Fibroblast of skin of right biceps (primary cell): ENCODE measurements around the gene JMJD8.

ENCODE experiments used
- DNase-seq: peaks from one replicate; pipeline ENCODE4 v3.0.0-alpha.2; 2013

Gene JMJD8

DNA sequence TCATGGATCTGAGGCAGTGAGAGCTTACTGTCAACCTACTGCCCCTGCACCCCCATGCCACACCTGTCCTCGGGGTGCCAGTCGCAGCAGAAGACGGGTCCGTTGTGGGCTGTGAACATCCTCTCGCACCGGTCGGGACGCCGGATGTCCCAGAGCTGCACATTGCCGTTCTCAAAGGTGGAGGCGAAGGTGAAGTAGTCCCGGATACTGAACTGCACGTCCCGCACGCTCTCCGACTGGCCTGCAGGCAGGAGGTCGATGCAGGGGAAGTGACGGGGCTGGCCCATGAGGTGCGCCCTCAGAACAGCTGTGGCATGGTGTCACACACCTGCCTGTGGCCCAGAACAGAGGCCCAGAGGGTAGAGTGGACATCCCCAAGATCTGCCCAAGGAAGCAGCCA lies 3.4 kb upstream of the JMJD8 start:
- no peak for DNase-seq

- no peak for DNase-seq
Measured at GRCh38 chr16:686459-687260, 2.5 kb upstream of the JMJD8 start.

DNA sequence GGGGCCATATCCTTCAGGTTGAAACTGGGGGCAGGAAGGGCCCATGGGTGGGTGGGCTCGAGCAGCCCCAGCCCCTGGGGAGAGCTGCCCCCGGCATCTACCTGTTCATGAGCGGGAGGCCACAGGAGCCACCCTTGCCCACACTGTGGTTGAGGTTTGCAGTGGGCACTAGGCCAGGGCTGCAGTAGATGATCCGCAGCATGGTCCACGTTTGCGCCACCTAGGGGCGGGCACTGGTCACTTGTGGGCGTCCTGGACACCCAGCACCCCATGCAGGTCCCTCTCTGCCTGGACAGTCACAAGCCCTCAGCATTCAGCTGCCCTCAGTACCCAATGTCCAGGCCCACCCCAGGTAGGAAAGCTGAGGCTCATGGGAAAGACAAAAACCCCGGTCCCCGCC lies 1.8 kb upstream of the JMJD8 start:
- peak; percentile 39 for DNase-seq

- DNase-seq, result no peak
Measured at GRCh38 chr16:684961-685696, 995 bp upstream of the JMJD8 start.

DNA sequence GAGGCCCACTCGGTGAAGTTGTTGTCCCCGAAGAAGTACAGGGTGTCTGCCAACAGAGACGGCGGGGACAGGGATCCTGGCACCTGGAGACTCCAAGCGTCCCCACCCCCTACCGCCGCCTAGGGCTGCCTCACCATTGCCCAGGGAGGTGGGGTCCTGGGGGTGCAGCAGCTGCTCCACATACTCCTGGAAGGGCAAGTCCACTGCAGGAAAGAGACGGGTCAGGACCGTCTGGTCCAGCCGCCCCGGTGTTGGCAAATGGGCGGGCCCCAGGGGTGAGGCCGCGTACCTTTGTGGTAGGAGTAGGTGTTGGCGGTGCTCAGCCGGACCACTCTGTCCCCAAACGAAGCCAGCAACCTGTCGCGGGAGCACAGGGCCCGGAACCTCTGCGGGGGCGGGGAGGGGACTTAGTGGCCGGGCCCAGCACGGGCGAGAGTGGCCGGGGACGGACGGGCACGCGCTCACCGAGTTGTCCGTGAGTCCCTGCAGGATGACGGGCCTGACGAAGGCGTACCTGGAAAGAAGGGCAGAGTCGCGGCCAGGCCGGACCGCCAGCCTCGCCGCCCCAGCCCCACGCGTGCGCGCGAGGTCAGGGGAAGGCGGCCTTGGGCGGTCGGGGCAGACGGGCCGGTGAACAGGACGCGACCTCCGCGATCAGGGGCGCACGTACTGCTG lies 601 bp downstream of the JMJD8 start:
- no peak for DNase-seq

DNA sequence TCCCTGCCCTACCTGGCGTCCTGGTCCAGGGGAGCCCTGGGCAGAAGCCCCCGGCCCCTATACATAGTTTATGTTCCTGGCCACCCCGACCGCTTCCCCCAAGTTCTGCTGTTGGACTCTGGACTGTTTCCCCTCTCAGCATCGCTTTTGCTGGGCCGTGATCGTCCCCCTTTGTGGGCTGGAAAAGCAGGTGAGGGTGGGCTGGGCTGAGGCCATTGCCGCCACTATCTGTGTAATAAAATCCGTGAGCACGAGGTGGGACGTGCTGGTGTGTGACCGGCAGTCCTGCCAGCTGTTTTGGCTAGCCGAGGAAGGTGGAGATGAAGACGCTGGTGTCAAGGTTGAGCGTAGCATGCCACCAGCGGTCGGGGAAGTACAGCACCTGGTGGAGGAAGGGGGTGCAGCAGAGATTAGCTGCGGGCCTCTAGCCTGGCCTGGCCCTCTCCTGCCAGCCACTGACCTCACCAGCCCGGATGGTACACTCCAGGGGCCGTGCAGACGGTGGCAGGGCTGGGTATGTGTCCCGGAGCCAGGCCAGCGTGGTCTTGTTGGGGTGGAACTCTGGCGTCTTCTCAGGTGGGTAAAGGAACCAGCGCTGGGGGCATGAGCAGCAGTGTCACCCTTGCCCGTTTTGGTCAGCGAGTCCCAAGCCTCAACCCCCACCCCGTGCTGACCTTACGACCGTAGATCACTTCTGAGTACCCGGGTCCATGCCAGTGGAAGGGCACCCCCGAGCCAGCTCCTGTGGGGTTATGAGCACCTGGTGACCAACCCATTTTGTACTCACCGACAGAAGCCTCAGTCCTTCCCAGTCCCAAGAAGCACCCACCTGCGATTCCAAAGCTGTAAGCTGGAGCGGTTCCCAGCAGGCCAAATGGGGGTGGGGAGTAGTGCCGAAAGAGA lies 1.4 kb downstream of the JMJD8 start:
- no peak for DNase-seq

DNA sequence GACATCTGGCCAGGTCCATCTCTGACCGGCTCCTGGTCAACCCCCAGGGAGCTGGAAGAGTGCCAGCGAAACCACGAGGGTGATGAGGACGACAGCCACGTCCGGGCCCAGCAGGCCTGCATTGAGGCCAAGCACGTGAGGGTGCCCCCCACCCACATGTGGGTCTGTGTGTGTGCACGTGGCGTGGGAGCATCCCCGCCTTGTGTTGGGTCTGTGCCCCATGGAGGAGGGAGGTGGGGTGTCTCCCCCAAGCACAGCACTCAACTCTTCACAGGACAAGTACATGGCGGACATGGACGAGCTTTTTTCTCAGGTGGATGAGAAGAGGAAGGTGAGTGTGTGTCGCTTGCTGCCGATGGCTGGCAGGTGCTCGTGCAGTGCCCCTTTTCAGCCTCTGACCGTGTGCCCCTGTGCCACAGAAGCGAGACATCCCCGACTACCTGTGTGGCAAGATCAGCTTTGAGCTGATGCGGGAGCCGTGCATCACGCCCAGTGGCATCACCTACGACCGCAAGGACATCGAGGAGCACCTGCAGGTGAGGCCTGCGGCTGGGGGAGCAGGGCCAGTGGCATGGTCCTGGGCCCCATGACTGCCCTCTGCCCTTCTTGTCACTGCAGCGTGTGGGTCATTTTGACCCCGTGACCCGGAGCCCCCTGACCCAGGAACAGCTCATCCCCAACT lies 2.2 kb downstream of the JMJD8 start:
- no peak for DNase-seq

- peak; percentile 30 for DNase-seq
Measured at GRCh38 chr16:680967-681745, 3.0 kb downstream of the JMJD8 start.

GRCh38 chr16:680625-680945 lies 3.5 kb downstream of the JMJD8 start:
- DNase-seq, result no peak

- DNase-seq, result peak; percentile 85
Measured at GRCh38 chr16:679814-680624, 4.1 kb downstream of the JMJD8 start, which contains the start of gene STUB1. Gene STUB1 (plus strand): TSS chr16:680410. CDS start chr16:680526, 116 bp downstream.

- peak; percentile 65 for DNase-seq
Measured at GRCh38 chr16:678858-679813, 5.0 kb downstream of the JMJD8 start.

GRCh38 chr16:678209-678857 lies 5.8 kb downstream of the JMJD8 start:
- no peak for DNase-seq

DNA sequence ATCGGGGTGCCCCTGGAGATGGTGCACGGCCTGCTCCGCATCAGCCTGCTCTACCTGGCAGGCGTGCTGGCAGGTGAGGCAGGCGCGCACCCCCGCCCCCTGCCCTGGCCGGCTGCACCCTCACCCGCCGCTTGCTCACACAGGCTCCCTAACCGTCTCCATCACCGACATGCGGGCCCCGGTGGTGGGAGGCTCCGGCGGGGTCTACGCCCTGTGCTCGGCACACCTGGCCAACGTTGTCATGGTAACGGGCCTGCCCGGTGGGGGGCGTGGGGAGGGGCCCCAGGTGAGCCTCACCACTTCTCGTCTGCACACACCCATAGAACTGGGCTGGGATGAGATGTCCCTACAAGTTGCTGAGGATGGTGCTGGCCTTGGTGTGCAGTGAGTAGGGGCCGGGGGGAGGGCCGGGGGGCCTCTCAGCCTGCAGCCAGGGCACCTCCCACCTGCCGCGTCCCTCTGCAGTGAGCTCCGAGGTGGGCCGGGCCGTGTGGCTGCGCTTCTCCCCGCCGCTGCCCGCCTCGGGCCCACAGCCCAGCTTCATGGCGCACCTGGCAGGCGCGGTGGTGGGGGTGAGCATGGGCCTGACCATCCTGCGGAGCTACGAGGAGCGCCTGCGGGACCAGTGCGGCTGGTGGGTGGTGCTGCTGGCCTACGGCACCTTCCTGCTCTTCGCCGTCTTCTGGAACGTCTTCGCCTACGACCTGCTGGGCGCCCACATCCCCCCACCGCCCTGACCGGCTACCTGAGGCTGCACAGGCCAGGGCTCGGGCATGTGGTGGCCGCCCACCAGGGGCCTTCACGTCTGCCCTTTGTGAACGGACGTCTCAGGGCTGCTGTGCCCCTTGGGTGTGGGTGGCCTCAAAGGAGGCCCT lies 6.6 kb downstream of the JMJD8 start:
- no peak for DNase-seq

DNA sequence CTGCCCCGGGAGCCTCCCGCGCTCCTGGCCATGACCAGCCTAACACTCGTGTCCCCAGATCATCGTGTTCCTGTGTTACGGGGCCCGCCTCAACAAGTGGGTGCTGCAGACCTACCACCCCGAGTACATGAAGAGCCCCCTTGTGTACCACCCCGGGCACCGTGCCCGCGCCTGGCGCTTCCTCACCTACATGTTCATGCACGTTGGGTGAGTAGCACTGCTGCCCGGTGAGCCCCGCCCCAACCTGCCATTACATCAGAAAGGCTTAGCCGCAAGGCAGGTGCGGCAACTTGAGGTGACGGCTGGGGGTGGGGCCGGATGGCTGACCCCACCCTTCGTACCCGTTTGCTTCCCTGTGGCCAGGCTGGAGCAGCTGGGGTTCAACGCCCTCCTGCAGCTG lies 7.2 kb downstream of the JMJD8 start:
- no peak for DNase-seq

DNA sequence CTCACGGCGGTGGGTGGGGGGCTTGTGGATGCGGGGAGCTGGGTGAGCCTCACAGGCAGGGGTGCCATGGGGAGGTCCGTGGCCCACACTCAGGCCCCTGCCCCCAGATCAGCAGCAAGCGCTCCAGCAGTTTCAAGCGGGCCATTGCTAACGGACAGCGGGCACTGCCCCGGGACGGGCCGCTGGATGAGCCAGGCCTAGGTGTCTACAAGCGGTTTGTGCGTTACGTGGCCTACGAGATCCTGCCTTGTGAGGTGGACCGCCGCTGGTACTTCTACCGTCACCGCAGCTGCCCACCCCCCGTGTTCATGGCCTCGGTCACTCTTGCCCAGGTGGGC lies 7.6 kb downstream of the JMJD8 start:
- no peak for DNase-seq

DNA sequence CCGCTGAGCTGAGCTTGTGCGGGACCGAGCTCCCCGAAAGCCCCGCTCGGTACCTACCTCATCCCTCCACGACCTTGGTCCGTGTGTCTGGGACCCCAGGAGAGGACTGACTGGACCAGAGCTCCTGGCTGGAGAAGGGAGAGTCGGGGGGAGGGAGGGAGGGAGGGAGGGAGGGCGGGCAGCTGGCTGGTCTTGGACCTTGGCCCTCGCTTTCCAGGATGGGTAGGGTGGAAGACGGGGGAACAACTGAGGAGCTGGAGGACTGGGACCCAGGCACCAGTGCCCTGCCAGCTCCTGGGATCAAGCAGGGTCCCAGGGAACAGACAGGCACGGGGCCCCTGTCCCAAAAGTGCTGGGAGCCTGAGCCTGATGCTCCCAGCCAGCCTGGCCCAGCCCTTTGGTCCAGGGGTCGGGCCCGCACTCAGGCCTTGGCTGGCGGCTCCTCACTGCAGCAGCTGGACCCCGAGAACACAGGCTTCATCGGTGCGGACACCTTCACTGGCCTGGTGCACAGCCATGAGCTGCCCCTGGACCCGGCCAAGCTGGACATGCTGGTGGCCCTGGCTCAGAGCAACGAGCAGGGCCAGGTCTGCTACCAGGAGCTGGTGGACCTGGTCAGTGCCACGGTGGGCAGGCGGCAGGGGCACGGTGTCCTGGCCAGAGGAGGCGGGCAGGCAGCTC lies 8.1 kb downstream of the JMJD8 start:
- no peak for DNase-seq
